ENCODE results near the gene PHF23.

The PHF23 gene

DNA sequence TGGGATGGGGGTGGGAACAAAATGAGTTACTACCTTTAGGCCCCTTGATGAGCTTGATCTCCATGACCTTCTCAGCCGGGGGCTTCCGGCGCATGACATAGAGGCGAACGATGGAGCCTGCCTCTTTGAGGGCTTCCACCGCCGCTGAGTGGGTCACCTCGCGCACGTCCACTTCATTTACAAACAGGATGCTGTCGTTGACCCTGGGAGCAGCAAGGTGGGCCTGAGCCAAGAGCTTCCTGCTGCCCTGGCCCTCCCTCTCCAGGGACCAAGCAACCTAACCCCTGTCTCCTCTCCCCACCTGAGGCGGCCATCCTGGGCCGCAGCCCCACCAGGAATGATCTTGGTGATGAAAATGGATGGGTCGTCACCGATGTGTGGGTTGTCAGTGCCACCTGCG lies 35.9 kb downstream of the PHF23 start:
- Histone ChIP-seq H3K4me3 (ENCODE audit: low read length) (no peak overlapping the region), H3K9me3 (ENCODE audit: control insufficient read depth, low read depth, low read length) (no peaks in the 10 kb centered on the region), H3K36me3 (ENCODE audit: control insufficient read depth, low read depth, low read length) (peaks cover 28% of the 10 kb centered on the region), H3K27ac (ENCODE audit: low read length) (no peak overlapping the region), H3K4me1 (ENCODE audit: control insufficient read depth, low read depth, low read length) (peaks cover 11% of the 10 kb centered on the region), H3K9ac (ENCODE audit: low read length) (no peak overlapping the region), H3K27me3 (ENCODE audit: control insufficient read depth, insufficient read depth, low read length) (no peaks in the 10 kb centered on the region)

DNA sequence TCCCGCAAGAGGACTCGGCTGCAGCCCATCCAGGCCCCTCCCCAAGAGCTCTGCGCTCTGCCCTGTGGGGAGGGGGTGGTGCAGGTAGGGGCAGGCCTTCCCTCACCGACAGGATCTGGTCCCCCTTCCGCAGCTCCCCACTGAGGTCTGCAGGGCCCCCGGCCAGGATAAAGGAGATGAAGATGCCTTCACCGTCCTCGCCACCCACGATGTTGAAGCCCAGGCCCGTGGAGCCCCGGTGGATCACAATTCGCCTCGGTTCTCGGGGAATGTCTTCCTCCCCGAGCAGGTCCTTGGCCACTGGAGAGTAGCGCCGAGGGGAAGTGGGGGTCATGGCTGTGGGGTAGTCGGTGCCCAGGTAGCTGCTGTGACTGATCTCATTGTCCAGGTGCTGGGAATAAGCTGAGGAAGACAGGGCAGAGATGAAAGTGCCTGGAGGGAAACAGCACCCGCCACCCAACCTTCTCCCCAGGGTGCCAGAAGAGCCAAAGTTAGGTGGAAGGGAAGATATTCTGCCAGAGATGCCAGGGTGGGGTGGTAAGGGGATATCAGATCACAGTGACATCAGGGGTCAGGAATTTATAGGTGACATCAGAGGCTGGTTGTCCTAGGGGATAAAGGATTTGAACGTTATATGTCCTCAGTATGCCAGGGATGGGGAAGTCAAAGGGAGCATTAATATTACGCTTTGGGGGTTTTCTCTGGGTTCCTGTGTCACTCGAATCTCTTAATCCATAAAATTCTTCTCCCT lies 42.4 kb downstream of the PHF23 start:
- Histone ChIP-seq H3K27ac (ENCODE audit: low read length) (no peak overlapping the region), H3K27me3 (ENCODE audit: control insufficient read depth, insufficient read depth, low read length) (no peaks in the 10 kb centered on the region), H3K36me3 (ENCODE audit: control insufficient read depth, low read depth, low read length) (peaks cover 42% of the 10 kb centered on the region), H3K4me1 (ENCODE audit: control insufficient read depth, low read depth, low read length) (no peaks in the 10 kb centered on the region), H3K9ac (ENCODE audit: low read length) (no peak overlapping the region), H3K9me3 (ENCODE audit: control insufficient read depth, low read depth, low read length) (no peaks in the 10 kb centered on the region), H3K4me3 (ENCODE audit: low read length) (no peak overlapping the region)

DNA sequence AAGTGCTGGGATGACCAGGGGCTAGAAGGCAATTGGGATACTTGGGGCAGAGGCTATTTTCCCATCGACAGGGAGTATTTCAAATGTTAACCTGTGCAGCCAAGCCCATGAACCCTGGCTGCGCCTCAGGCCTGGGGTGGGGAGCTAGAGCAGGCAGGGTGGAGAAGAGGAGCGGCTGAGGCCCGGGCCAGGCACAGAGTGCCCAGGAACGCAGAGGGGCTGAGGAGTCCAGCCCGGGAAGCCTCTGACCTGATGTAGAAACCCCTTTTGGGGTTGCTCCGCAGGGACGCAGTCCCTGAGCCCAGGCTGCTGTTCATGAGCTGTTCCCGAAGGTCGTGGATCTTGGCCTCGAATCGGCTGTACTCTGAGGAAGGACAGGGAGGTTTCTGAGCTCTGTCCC lies 43.3 kb downstream of the PHF23 start:
- Histone ChIP-seq H3K9me3 (ENCODE audit: control insufficient read depth, low read depth, low read length) (no peaks in the 10 kb centered on the region), H3K4me3 (ENCODE audit: low read length) (no peak overlapping the region), H3K4me1 (ENCODE audit: control insufficient read depth, low read depth, low read length) (no peaks in the 10 kb centered on the region), H3K9ac (ENCODE audit: low read length) (no peak overlapping the region), H3K27me3 (ENCODE audit: control insufficient read depth, insufficient read depth, low read length) (no peaks in the 10 kb centered on the region), H3K36me3 (ENCODE audit: control insufficient read depth, low read depth, low read length) (peaks cover 38% of the 10 kb centered on the region), H3K27ac (ENCODE audit: low read length) (no peak overlapping the region)

DNA sequence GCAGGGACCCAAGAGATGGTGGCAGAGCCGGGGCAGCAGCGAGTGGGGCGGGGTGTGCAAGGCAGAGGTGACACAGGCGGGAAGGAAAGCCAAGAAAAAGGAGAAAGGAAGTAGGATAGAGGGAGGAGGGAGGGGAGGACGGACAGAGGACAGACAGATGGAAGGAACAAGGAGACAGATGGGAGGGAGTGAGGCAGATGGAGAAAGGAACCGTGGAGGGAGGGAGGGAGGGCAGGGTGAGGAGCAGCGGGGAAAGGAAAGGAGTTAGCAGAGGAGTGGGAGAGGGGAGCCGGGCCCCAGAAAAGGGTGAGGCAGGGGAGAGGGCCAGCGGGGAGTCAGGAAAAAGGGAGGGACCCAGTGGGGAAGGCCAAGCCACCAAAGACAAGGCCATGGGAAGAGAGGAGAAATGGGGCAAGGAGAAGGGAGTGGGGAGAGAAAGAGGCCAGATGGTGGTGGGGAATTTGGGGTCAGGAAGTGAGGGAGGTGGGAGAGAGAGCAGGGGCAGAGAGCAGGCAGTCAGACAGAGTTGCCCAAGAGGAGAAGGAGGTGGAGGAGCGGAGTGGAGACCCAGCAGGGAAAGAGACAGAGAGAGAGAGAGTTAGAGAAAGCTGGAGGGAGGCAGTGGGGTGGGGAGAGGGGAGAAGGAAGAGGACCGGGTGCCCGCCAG lies 46.9 kb downstream of the PHF23 start:
- H3K27ac ChIP-seq (ENCODE audit: low read length): no peak overlapping the region
- H3K4me1 ChIP-seq (ENCODE audit: control insufficient read depth, low read depth, low read length): no peaks in the 10 kb centered on the region
- no peak overlapping the region for H3K9ac ChIP-seq (ENCODE audit: low read length)
- H3K9me3 ChIP-seq (ENCODE audit: control insufficient read depth, low read depth, low read length): no peaks in the 10 kb centered on the region
- H3K4me3 ChIP-seq (ENCODE audit: low read length): no peak overlapping the region
- H3K27me3 ChIP-seq (ENCODE audit: control insufficient read depth, insufficient read depth, low read length): no peaks in the 10 kb centered on the region
- H3K36me3 ChIP-seq (ENCODE audit: control insufficient read depth, low read depth, low read length): peaks cover 35% of the 10 kb centered on the region

DNA sequence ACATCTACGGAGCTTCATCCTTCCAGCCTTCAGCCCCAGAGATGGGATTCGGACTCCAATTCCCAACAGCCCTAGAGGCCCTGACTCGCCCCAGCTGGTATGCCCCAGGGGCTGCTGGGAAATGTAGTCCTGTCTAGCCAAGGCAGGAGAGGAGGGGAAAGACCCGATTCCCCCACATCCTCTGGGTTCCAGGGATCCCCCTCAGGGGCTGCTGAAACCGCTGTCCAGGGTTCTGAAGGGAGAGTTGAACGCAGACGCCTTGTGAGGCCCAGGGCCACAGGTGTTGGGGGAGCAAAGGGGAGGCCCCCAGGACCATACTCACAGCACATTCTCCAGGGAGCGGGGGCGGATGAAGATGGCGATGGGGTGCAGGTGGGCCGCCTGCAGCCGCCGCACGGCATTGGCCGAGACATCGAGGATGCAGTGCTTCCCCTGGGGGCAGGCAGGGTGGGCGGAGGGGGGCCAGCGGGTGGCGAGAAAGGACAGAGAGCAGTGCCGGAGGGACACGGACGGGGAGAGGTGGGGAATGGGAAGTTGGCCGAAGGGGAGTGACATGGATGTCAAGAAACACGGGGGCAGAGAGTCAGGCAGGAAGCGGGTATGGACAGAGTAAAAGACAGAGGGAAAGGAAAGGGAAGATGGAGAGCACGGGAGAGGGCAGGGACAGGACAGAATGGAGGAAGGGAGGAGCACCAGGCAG lies 47.5 kb downstream of the PHF23 start:
- Histone ChIP-seq H3K9me3 (ENCODE audit: control insufficient read depth, low read depth, low read length) (no peaks in the 10 kb centered on the region), H3K9ac (ENCODE audit: low read length) (no peak overlapping the region), H3K4me1 (ENCODE audit: control insufficient read depth, low read depth, low read length) (no peaks in the 10 kb centered on the region), H3K36me3 (ENCODE audit: control insufficient read depth, low read depth, low read length) (peaks cover 29% of the 10 kb centered on the region), H3K27me3 (ENCODE audit: control insufficient read depth, insufficient read depth, low read length) (no peaks in the 10 kb centered on the region), H3K4me3 (ENCODE audit: low read length) (no peak overlapping the region), H3K27ac (ENCODE audit: low read length) (no peak overlapping the region)

DNA sequence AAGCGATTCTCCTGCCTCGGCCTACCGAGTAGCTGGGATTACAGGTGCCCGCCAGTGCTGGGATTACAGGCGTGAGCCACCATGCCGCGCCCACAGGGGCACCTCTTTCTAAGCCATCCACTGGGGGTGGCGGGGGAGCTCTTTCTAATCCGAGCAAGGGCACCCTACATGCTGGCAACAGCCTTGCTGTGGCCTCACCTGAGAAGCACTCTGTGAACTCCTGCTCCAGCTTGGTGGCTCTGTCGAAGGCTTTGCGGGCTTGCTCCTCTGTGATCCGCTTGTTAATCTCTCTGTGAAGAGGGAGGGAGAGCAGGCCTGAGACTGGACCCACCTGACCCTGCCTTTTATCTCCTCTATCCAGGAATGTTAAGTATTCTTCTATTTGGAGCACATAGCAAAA lies 48.2 kb downstream of the PHF23 start:
- Histone ChIP-seq H3K9ac (ENCODE audit: low read length) (no peak overlapping the region), H3K9me3 (ENCODE audit: control insufficient read depth, low read depth, low read length) (no peaks in the 10 kb centered on the region), H3K4me1 (ENCODE audit: control insufficient read depth, low read depth, low read length) (no peaks in the 10 kb centered on the region), H3K4me3 (ENCODE audit: low read length) (no peak overlapping the region), H3K27ac (ENCODE audit: low read length) (no peak overlapping the region), H3K36me3 (ENCODE audit: control insufficient read depth, low read depth, low read length) (peaks cover 23% of the 10 kb centered on the region), H3K27me3 (ENCODE audit: control insufficient read depth, insufficient read depth, low read length) (no peaks in the 10 kb centered on the region)

DNA sequence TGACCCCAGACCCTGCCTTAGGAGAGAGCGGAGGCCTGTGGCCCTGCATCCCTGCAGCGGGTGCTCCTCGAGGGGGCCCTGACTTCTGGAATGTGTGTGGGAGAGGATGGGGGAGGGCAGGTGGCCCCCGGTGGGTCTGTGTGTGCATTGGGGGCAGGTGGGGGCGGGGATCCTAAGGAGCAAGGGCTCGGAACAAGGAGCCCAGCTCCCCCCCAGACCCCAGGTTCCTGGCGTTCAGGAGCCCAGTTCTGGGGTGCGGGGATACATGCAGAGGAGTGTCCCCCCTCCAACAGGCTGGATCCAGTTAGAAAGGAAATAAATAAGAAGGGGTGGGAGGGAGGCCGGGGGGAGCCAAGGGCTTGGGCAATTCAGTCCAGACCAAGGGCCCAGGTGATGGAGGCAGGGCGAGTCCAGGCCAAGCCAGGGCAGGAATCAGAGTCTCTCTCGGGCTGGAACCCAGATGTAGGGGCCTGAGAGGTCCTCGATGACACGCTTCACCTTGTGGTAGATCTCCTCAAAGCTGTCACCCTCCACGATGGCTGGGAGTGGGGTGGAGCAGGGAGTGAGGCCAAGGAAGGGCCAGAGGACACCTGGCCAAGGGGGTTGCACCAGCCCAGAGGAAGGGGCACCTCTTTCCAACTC lies 48.9 kb downstream of the PHF23 start:
- no peaks in the 10 kb centered on the region for H3K9me3 ChIP-seq (ENCODE audit: control insufficient read depth, low read depth, low read length)
- no peaks in the 10 kb centered on the region for H3K4me1 ChIP-seq (ENCODE audit: control insufficient read depth, low read depth, low read length)
- H3K9ac ChIP-seq (ENCODE audit: low read length): no peak overlapping the region
- no peak overlapping the region for H3K4me3 ChIP-seq (ENCODE audit: low read length)
- H3K27ac ChIP-seq (ENCODE audit: low read length): no peak overlapping the region
- no peaks in the 10 kb centered on the region for H3K27me3 ChIP-seq (ENCODE audit: control insufficient read depth, insufficient read depth, low read length)
- H3K36me3 ChIP-seq (ENCODE audit: control insufficient read depth, low read depth, low read length): peaks cover 17% of the 10 kb centered on the region

DNA sequence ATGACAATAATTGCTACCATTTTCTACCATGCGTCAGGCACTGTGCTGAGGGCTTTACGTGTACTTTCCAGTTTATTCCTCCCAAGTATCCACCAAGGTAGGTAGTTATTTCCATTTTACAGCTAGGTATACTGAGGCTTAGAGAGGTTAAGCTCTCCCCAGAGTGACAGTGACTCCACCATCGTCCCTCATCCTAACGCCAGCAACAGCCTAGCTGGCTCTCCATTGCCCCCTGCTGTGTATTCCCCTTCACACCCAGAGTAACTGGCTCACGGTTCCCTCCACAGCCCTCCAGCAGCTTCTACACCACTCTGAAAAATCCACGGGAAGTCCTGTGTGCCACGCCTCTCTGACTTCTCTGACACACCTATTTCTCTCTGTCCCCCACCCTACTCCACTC lies 53.0 kb downstream of the PHF23 start:
- Histone ChIP-seq H3K4me3 (ENCODE audit: low read length) (no peak overlapping the region), H3K9ac (ENCODE audit: low read length) (no peak overlapping the region), H3K4me1 (ENCODE audit: control insufficient read depth, low read depth, low read length) (no peaks in the 10 kb centered on the region), H3K27ac (ENCODE audit: low read length) (no peak overlapping the region), H3K27me3 (ENCODE audit: control insufficient read depth, insufficient read depth, low read length) (no peaks in the 10 kb centered on the region), H3K9me3 (ENCODE audit: control insufficient read depth, low read depth, low read length) (no peaks in the 10 kb centered on the region), H3K36me3 (ENCODE audit: control insufficient read depth, low read depth, low read length) (peaks cover 3% of the 10 kb centered on the region)
